Coronary artery (tissue), 2 donors: ENCODE data around the gene LINC00632.

Experiments
- DNase-seq: peaks from one replicate; pipeline ENCODE4 v3.0.0-alpha.2; 2017; ENCODE audit warnings: low spot score
- H3K27ac ChIP-seq, 2 donors: fragments of 200-600 bp; sonication (generic); one replicate each; pipeline ENCODE4 v1.5.1; 2016 to 2019
- H3K4me3 ChIP-seq: fragments of 200-600 bp; sonication (generic); 2 replicates; pipeline ENCODE4 v1.5.1; 2016; ENCODE audit warnings: mild to moderate bottlenecking, moderate library complexity
- CTCF ChIP-seq: fragments of 200-600 bp; sonication (generic); IDR thresholded peaks from one replicate; pipeline ENCODE4 v1.5.1; 2019; ENCODE audit warnings: antibody characterized with exemption

LINC00632 gene

GRCh38 chrX:140836874-140837273 lies 127.3 kb downstream of the LINC00632 start:
- Histone ChIP-seq H3K4me3 (no peak overlapping the region), H3K27ac (no peak overlapping the region)
- no peak for DNase-seq
- no peak for TF ChIP-seq CTCF
